AG10803 (cell line): ENCODE results near the gene FUS.
"Not testable (repeated sequence)": the region's sequence is repeated elsewhere in the genome, so short reads cannot be mapped to it uniquely, and the experiment has no call there.

ENCODE experiments used
- DNase-seq: peaks from one replicate; pipeline ENCODE4 v3.0.0; 2010; ENCODE audit warnings: low read depth
- H3K4me3 ChIP-seq: 2 replicates; pipeline ENCODE4 v1.5.1; 2011; ENCODE audit warnings: mild to moderate bottlenecking, low read length, control low read depth
- TF ChIP-seq, protein P1 (sequence below): conservative IDR thresholded peaks from 2 replicates; pipeline ENCODE4 v1.5.1; 2011; ENCODE audit warnings: mild to moderate bottlenecking, low read length, control low read depth, inconsistent platforms

The FUS gene

DNA sequence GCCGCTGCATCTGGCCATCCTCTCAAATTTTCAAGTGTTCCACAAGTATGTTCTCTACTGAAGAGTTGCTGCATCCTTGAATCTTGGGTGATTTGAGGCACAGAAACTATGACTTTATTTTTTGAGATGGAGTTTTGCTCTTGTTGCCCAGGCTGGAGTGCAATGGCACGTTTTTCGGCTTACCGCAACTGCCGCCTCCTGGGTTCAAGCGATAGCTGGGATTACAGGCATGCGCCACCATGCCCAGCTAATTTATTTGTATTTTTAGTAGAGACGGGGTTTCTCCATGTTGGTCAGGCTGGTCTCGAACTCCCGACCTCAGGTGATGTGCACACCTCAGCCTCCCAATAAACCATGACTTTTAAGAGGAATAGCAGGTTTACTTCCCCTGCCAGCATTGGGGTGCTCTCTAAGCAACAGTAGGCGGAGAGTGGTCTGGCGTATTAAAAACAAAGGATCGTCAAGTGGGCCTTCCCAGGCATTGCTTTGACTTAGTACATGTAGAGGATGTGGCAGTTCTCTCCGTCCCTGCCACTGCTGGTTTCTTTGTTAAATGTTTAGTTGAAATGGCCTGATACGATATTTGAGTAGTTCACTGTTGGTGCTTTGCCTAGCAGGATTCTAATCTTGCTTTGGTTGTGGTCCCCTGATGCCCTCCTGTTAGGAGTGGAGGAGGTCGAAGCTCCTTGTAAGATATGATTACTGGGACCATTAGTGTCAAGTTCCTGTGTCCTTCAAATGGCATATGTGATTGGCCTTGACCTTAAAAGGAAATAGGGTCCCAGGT lies 13.1 kb downstream of the FUS start:
- no peak for DNase-seq
- no peak overlapping the region for H3K4me3 ChIP-seq
- TF ChIP-seq, protein P1, sequence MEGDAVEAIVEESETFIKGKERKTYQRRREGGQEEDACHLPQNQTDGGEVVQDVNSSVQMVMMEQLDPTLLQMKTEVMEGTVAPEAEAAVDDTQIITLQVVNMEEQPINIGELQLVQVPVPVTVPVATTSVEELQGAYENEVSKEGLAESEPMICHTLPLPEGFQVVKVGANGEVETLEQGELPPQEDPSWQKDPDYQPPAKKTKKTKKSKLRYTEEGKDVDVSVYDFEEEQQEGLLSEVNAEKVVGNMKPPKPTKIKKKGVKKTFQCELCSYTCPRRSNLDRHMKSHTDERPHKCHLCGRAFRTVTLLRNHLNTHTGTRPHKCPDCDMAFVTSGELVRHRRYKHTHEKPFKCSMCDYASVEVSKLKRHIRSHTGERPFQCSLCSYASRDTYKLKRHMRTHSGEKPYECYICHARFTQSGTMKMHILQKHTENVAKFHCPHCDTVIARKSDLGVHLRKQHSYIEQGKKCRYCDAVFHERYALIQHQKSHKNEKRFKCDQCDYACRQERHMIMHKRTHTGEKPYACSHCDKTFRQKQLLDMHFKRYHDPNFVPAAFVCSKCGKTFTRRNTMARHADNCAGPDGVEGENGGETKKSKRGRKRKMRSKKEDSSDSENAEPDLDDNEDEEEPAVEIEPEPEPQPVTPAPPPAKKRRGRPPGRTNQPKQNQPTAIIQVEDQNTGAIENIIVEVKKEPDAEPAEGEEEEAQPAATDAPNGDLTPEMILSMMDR: no peak

DNA sequence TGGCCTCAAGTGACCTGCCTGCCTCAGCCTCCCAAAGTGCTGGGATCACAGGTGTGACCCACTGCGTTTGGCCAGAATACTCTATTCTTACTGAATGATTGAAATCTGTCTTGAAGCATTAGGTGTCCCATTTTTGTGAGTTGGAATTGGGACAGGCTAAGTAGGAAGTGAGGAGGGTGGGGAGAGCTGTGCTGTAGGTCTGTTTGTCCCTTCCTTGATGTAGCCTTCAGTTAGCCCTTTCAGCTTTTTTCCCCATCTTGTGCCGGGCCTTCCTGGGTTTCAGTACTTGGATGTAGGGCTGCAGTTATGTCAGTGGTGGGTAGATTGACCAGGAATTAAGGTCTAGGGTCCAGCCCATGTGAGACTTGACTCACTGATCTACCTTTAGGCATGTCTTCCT lies 13.9 kb downstream of the FUS start:
- DNase-seq: no peak
- no peak overlapping the region for H3K4me3 ChIP-seq
- TF ChIP-seq, protein P1: no peak

DNA sequence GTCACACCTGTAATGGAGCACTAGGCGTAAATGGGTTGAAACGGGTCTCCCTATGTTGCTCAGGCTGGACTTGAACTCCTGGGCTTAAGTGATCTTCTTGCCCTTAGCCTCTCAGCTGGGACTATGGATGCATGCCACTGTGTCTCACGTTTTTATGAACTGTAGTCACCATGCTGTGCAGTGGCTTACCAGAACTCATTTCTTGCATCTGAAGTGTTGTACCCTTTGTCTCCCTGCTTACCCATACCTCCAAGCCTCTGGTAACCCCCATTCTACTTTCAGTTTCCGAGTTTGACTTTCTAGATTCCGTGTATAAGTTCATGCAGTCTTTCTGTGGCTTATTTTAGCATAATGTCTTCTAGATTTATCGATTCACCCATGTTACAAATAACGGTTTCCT lies 15.0 kb downstream of the FUS start:
- TF ChIP-seq, protein P1: no peak
- DNase-seq: no peak
- no peak overlapping the region for H3K4me3 ChIP-seq

DNA sequence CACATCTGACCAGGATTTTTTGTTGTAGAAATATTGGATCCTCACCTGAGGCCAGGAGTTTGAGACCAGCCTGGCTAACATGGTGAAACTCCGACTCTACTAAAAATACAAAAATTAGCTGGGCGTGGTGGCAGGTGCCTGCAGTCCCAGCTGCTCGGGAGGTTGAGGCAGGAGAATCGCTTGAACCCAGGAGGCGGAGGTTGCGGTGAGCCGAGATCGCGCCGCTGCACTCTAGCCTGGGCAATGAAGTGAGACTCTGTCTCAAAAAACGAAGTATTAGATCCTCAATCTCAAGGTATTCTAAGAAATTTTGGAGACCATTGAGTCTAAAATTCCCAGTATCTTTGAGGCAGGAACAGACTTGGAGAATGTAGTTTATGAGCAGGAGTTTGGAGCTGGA lies 15.9 kb downstream of the FUS start:
- DNase-seq, H3K4me3 ChIP-seq: not testable (repeated sequence)

DNA sequence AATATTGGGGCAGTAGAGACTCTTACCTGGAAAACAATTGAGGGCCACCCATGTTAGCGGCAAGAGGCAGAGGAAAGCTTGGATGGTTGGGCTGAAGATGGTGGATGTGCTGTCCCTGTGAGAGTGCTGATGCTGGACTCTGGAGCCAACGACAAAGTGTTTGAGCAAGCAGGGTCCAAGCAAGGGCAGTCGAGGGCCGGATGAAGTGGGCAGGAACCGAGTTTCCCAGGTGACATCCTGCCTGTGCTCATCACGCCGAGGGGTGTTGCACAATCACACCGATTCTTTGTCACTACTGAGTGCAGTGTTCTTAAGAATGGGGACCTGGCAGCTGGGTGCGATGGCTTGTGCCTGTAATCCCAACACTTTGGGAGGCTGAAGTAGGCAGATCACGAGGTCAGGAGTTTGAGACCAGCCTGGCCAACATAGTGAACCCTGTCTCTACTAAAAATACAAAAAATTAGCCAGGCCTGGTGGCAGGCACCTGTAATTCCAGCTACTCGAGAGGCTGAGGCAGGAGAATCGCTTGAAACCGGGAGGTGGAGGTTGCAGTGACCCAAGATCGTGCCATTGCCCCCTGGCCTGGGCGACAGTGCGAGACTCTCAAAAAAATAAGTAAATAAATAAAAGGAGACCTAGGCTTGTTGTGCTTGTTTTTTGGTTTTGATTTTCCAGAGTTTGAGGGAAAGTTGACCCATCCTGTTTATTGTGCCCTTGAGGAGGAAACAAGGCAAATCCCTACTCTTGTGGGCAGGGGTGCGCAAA lies 16.6 kb downstream of the FUS start:
- H3K4me3 ChIP-seq: no peak overlapping the region
- no peak for DNase-seq
- TF ChIP-seq, protein P1: no peak

DNA sequence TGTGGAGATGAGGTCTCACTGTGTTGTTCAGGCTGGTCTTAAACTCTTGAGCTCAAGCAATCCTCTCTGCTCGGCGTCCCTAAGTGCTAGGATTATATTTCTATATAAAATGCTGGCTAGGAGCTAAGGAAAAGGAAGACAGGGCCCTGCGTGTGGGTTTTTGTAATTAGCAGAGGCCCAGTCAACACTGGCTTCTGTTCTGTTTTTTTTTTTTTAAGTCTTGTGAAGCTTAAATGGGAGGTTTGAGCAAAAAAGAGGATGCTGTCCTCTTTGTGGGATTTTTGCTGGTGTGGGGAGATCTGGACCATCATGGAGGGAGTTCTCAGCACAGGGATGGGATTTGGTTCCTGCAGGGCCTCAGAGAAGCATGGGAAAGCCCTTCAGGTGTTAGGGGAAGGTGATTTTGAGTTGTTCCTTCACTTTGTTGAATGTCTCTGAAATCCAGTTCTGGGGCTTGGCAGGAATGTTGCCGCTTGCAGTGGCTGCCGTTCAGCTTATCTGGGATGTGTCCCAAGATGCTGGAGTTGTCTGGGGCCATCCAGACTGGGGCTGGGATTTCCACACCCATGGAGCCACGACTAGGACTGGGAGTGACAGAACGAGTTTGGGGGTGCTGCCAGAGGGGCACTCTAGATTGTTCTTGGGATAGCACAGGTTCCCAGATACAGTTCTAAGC lies 18.4 kb downstream of the FUS start:
- H3K4me3 ChIP-seq: no peak overlapping the region
- DNase-seq: no peak
- TF ChIP-seq, protein P1: no peak

DNA sequence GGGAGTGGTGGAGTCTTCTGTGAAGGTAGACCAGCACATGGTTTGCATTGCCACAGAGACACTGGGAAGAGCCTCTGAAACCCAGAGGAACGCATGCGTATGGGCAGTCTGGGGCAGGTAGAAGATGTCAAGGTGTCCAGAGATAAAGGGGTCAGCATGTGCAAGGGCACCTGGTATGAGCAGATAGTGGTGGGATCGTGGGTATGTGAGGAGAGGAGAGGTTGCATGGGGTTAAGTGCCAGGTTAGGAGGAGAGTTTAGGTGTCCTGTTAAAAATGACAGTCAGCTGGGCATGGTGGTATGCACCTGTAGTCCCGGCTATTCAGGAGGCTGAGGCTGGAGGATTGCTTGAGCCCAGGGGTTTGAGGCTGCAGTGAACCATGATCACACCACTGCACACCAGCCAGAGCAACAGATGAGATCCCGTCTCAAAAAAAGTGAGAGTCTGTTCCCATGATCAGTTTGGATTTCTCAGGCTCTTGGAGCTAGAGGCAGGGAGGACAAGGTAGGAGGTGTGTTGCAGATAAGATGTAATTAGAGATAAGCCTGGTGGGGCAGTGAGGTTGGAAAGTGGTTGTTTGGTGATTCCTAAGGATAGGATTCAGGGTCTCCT lies 19.6 kb downstream of the FUS start:
- no peak overlapping the region for H3K4me3 ChIP-seq
- DNase-seq: no peak
- TF ChIP-seq, protein P1: no peak

DNA sequence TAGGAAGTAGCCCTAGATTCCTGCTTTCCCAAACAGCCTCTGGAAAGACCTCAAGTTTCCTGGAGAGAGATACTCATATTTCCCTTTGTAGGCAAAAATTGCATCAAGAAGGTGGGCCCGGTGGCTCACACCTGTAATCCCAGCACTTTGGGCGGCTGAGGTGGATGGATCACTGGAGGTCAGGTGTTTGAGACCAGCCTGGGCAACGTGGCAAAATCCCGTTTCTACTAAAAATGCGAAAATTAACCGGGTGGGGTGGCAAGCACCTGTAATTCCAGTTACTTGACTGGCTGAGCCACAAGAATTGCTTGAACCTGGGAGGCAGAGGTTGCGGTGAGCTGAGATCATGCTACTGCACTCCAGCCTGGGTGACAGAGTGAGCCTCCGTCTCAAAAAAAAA lies 20.2 kb downstream of the FUS start:
- not testable (repeated sequence) for DNase-seq, H3K4me3 ChIP-seq
